A549 (cell line): Measurements from ENCODE around the gene FAM163B.
"Not testable (repeated sequence)": the region's sequence is repeated elsewhere in the genome, so short reads cannot be mapped to it uniquely, and the experiment has no call there.

Experiments used
- BHLHE40 ChIP-seq: IDR thresholded peaks from 2 replicates; pipeline ENCODE4 v1.6.1; 2012; ENCODE audit warnings: low read depth, low read length, inconsistent platforms
- EP300 ChIP-seq, 2 experiments: fragments of >200 bp; sonication (Bioruptor Twin); formaldehyde crosslinking; IDR thresholded peaks; 2 replicates in 1 of 2; 3 replicates in 1 of 2; pipeline ENCODE4 v1.6.1; 2016 to 2017
- ESRRA ChIP-seq: fragments of 150-350 bp; IDR thresholded peaks from 2 replicates; pipeline ENCODE4 v1.6.1; 2014; ENCODE audit warnings: mild to moderate bottlenecking, low read length, borderline replicate concordance
- MYC ChIP-seq: IDR thresholded peaks from 2 replicates; pipeline ENCODE4 v1.6.1; 2012; ENCODE audit warnings: mild to moderate bottlenecking, inconsistent platforms, low read length, improper control_type of control experiment, borderline replicate concordance
- POLR2A ChIP-seq: IDR thresholded peaks from 2 replicates; pipeline ENCODE4 v1.6.1; 2012; ENCODE audit warnings: mild to moderate bottlenecking, low read length
- TF ChIP-seq, protein P1 (sequence below): fragments of 200-600 bp; sonication (generic); IDR thresholded peaks from 2 replicates; pipeline ENCODE4 v1.6.1; 2016; ENCODE audit warnings: antibody characterized with exemption, mild to moderate bottlenecking, moderate library complexity
- TF ChIP-seq, protein P2 (sequence below): fragments of 450-650 bp; IDR thresholded peaks from 2 replicates; pipeline ENCODE4 v1.6.1; 2014; ENCODE audit warnings: antibody characterized with exemption
- TF ChIP-seq, protein P3 (sequence below): fragments of 150-350 bp; IDR thresholded peaks from 2 replicates; pipeline ENCODE4 v1.6.1; 2014; ENCODE audit warnings: low read depth, mild to moderate bottlenecking, low read length
- TF ChIP-seq, protein P4 (sequence below): fragments of >200 bp; sonication (Bioruptor Twin); formaldehyde crosslinking; IDR thresholded peaks from 3 replicates; pipeline ENCODE4 v1.5.1; 2016

DNA sequence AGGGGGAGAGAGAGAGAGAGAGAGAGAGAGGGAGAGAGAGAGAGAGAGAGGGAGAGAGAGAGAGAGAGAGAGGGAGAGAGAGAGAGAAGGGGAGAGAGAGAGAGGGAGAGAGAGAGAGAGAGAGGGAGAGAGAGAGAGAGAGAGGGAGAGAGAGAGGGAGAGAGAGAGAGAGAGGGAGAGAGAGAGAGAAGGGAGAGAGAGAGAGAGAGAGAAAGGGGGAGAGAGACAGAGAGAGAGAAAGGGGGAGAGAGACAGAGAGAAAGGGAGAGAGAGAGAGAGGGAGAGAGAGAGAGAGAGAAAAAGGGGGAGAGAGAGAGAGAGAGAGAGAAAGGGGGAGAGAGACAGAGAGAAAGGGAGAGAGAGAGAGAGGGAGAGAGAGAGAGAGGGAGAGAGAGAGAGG, 45.4 kb downstream of the FAM163B start:
- TF ChIP-seq, protein P1, sequence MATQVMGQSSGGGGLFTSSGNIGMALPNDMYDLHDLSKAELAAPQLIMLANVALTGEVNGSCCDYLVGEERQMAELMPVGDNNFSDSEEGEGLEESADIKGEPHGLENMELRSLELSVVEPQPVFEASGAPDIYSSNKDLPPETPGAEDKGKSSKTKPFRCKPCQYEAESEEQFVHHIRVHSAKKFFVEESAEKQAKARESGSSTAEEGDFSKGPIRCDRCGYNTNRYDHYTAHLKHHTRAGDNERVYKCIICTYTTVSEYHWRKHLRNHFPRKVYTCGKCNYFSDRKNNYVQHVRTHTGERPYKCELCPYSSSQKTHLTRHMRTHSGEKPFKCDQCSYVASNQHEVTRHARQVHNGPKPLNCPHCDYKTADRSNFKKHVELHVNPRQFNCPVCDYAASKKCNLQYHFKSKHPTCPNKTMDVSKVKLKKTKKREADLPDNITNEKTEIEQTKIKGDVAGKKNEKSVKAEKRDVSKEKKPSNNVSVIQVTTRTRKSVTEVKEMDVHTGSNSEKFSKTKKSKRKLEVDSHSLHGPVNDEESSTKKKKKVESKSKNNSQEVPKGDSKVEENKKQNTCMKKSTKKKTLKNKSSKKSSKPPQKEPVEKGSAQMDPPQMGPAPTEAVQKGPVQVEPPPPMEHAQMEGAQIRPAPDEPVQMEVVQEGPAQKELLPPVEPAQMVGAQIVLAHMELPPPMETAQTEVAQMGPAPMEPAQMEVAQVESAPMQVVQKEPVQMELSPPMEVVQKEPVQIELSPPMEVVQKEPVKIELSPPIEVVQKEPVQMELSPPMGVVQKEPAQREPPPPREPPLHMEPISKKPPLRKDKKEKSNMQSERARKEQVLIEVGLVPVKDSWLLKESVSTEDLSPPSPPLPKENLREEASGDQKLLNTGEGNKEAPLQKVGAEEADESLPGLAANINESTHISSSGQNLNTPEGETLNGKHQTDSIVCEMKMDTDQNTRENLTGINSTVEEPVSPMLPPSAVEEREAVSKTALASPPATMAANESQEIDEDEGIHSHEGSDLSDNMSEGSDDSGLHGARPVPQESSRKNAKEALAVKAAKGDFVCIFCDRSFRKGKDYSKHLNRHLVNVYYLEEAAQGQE: not testable (repeated sequence)
- TF ChIP-seq, protein P2, sequence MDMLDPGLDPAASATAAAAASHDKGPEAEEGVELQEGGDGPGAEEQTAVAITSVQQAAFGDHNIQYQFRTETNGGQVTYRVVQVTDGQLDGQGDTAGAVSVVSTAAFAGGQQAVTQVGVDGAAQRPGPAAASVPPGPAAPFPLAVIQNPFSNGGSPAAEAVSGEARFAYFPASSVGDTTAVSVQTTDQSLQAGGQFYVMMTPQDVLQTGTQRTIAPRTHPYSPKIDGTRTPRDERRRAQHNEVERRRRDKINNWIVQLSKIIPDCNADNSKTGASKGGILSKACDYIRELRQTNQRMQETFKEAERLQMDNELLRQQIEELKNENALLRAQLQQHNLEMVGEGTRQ: not testable (repeated sequence)
- TF ChIP-seq MYC; POLR2A; EP300 (IDR thresholded peaks at IDR 0.05); ESRRA; BHLHE40: not testable (repeated sequence)
- TF ChIP-seq, protein P3, sequence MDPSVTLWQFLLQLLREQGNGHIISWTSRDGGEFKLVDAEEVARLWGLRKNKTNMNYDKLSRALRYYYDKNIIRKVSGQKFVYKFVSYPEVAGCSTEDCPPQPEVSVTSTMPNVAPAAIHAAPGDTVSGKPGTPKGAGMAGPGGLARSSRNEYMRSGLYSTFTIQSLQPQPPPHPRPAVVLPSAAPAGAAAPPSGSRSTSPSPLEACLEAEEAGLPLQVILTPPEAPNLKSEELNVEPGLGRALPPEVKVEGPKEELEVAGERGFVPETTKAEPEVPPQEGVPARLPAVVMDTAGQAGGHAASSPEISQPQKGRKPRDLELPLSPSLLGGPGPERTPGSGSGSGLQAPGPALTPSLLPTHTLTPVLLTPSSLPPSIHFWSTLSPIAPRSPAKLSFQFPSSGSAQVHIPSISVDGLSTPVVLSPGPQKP: not testable (repeated sequence)
- TF ChIP-seq, protein P4, sequence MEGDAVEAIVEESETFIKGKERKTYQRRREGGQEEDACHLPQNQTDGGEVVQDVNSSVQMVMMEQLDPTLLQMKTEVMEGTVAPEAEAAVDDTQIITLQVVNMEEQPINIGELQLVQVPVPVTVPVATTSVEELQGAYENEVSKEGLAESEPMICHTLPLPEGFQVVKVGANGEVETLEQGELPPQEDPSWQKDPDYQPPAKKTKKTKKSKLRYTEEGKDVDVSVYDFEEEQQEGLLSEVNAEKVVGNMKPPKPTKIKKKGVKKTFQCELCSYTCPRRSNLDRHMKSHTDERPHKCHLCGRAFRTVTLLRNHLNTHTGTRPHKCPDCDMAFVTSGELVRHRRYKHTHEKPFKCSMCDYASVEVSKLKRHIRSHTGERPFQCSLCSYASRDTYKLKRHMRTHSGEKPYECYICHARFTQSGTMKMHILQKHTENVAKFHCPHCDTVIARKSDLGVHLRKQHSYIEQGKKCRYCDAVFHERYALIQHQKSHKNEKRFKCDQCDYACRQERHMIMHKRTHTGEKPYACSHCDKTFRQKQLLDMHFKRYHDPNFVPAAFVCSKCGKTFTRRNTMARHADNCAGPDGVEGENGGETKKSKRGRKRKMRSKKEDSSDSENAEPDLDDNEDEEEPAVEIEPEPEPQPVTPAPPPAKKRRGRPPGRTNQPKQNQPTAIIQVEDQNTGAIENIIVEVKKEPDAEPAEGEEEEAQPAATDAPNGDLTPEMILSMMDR: not testable (repeated sequence)
